Parathyroid adenoma (tissue), 2 donors: ENCODE measurements around the gene EPS8.

ENCODE experiments used
- H2AFZ ChIP-seq: fragments of 300-600 bp; sonication (generic); one replicate; pipeline ENCODE4 v1.7.0; 2017; ENCODE audit warnings: antibody characterized with exemption, mild to moderate bottlenecking
- H3K27ac ChIP-seq: fragments of 300-600 bp; sonication (generic); one replicate; pipeline ENCODE4 v1.7.0; 2017
- H3K27me3 ChIP-seq: fragments of 300-600 bp; sonication (generic); one replicate; pipeline ENCODE4 v1.7.0; 2017; ENCODE audit warnings: low read length; ENCODE audit not compliant: control insufficient read depth, insufficient read depth
- H3K36me3 ChIP-seq: fragments of 300-600 bp; sonication (generic); one replicate; pipeline ENCODE4 v1.7.0; 2017; ENCODE audit warnings: low read length; ENCODE audit not compliant: control insufficient read depth, insufficient read depth
- H3K4me1 ChIP-seq: fragments of 300-600 bp; sonication (generic); one replicate; pipeline ENCODE4 v1.7.0; 2017; ENCODE audit warnings: control low read depth
- H3K4me2 ChIP-seq: fragments of 300-600 bp; sonication (generic); one replicate; pipeline ENCODE4 v1.7.0; 2017; ENCODE audit warnings: low read length
- H3K4me3 ChIP-seq: fragments of 300-600 bp; sonication (generic); one replicate; pipeline ENCODE4 v1.7.0; 2017; ENCODE audit warnings: low read depth, low read length
- H3K79me2 ChIP-seq: fragments of 300-600 bp; sonication (generic); one replicate; pipeline ENCODE4 v1.7.0; 2017; ENCODE audit warnings: control low read depth
- H3K9ac ChIP-seq: fragments of 300-600 bp; sonication (generic); one replicate; pipeline ENCODE4 v1.7.0; 2017; ENCODE audit warnings: mild to moderate bottlenecking
- H3K9me3 ChIP-seq: fragments of 300-600 bp; sonication (generic); one replicate; pipeline ENCODE4 v1.7.0; 2017; ENCODE audit warnings: low read length; ENCODE audit not compliant: control insufficient read depth
- TF ChIP-seq, protein P1 (sequence below): fragments of 300-600 bp; sonication (generic); IDR thresholded peaks from one replicate; pipeline ENCODE4 v1.7.0; 2017; ENCODE audit warnings: antibody characterized with exemption, mild to moderate bottlenecking
- donor health status: primary hyperparathyroidism.

Gene EPS8

DNA sequence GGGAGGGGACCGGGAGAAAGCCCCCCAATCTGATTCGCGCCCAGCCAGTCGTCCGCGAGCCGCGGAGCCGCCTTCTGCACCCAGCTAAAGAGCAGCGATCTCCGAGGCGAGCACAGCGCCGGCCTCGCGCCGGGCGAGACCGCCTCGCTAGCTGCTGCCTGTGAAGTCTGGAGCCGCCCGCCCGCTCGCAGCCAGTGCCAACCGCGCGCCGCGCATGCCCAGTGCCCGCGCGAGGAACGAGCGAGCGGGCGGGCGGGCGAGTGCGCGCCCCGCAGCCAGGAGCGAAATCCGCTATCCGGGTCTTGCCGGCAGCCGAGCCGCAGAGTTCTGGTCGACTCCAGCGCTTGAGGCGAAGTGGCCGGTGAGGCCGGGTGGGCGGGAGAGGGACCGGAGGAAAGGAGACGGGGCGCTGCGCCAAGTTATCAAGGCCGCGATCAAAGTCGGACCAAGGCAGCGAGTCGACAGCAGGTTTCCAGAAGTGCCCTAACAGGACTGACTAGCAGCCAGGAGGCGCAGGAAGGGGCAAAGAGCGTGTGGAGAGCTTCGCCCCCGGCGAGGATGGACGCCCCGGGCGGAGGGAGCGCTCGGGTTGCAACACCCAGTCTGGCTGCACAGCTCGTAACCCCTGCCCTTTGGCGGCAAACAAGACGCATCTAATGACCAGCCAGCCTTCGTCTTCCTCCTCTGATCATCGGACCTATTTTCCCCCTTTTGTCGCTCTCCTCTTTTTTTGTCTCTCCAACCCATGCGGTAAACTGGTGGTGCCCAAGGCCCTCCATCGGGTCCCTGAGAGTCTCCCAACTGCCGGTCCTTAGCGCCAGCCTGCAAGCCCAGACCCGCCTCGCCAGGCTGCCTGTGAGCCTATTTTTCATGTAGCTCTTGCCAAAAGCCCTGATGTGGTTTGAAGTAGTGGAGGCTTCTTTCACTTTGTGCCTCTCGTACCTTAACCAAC lies at the start of gene EPS8:
TSS of gene EPS8 (minus strand) at position 169 of the 952 bp plus-strand sequence. CDS start 106,437 bp downstream, outside the sequence.
- H3K79me2 ChIP-seq = no peaks in the 10 kb centered on the region
- H3K4me2 ChIP-seq = peak within 1 kb of the TSS; percentile 92
- no peaks in the 10 kb centered on the region for H3K36me3 ChIP-seq
- H3K9ac ChIP-seq = peak within 1 kb of the TSS; percentile 12
- TF ChIP-seq, protein P1, sequence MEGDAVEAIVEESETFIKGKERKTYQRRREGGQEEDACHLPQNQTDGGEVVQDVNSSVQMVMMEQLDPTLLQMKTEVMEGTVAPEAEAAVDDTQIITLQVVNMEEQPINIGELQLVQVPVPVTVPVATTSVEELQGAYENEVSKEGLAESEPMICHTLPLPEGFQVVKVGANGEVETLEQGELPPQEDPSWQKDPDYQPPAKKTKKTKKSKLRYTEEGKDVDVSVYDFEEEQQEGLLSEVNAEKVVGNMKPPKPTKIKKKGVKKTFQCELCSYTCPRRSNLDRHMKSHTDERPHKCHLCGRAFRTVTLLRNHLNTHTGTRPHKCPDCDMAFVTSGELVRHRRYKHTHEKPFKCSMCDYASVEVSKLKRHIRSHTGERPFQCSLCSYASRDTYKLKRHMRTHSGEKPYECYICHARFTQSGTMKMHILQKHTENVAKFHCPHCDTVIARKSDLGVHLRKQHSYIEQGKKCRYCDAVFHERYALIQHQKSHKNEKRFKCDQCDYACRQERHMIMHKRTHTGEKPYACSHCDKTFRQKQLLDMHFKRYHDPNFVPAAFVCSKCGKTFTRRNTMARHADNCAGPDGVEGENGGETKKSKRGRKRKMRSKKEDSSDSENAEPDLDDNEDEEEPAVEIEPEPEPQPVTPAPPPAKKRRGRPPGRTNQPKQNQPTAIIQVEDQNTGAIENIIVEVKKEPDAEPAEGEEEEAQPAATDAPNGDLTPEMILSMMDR = peak; percentile 24
- peaks cover 4% of the 10 kb centered on the region for H3K4me1 ChIP-seq
- H3K9me3 ChIP-seq = no peaks in the 10 kb centered on the region
- H3K27me3 ChIP-seq = no peaks in the 10 kb centered on the region
- peak within 1 kb of the TSS; percentile 78 for H3K27ac ChIP-seq
- H3K4me3 ChIP-seq = peak within 1 kb of the TSS; percentile 84
- peak within 1 kb of the TSS; percentile 72 for H2AFZ ChIP-seq

DNA sequence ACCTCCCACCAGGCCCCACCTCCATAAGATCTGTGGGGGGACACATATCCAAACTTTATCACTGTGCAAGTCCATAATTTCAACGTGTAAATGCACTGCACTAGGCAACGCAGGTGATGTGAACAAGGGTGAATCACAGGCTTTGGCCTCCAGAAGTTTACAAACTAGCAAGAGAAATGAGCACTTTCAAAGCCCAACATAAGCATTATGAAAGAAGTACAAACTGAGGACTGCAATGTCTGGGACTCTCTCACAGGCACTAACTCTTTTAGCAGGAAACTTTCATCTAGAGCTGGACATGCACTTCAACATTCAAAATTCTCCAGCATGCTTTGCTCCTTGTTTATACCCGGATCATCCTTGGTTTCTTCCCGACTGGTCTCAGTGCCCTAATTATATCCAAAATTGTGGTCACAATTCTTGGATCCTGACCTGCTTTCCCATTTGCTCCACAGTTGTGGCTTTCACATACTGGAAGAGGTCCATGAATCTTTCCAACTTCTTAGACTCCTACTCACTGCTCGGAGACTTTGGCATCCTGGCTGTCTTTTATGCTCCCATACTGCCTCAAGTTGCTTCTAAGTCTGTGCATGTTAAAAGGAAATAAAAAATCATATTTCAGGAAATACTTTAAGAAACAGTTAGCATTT lies 48.1 kb upstream of the EPS8 start:
- Histone ChIP-seq H3K9me3 (no peaks in the 10 kb centered on the region), H3K36me3 (no peaks in the 10 kb centered on the region), H3K9ac (no peak overlapping the region), H3K27ac (no peak overlapping the region), H3K4me2 (no peak overlapping the region), H3K4me3 (no peak overlapping the region), H3K27me3 (no peaks in the 10 kb centered on the region), H3K79me2 (no peaks in the 10 kb centered on the region), H3K4me1 (no peaks in the 10 kb centered on the region), H2AFZ (no peak overlapping the region)
- TF ChIP-seq, protein P1 = no peak

DNA sequence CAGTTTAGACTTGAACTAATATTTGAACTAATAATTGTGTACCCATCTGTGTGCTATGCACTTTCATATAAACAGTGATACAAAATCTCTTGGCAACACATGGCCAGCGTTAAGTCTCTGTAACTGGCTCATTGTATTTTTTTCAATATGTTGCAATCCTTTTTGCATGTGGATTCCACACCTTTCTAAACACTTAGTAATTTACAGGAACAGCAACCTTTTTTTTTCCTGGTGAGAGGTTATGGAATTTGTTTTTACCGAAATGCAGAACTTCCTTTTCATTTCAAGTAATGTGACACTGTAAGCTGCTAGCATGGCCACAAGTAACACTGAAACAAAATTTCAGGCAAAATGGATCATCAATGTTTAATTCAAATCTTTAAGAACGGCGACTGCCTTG lies 45.4 kb upstream of the EPS8 start:
- H3K9me3 ChIP-seq = no peaks in the 10 kb centered on the region
- H3K27ac ChIP-seq = no peak overlapping the region
- no peak overlapping the region for H3K4me3 ChIP-seq
- H2AFZ ChIP-seq = no peak overlapping the region
- no peaks in the 10 kb centered on the region for H3K4me1 ChIP-seq
- H3K4me2 ChIP-seq = no peak overlapping the region
- no peak overlapping the region for H3K9ac ChIP-seq
- H3K27me3 ChIP-seq = no peaks in the 10 kb centered on the region
- no peaks in the 10 kb centered on the region for H3K36me3 ChIP-seq
- no peaks in the 10 kb centered on the region for H3K79me2 ChIP-seq
- TF ChIP-seq, protein P1 = no peak

DNA sequence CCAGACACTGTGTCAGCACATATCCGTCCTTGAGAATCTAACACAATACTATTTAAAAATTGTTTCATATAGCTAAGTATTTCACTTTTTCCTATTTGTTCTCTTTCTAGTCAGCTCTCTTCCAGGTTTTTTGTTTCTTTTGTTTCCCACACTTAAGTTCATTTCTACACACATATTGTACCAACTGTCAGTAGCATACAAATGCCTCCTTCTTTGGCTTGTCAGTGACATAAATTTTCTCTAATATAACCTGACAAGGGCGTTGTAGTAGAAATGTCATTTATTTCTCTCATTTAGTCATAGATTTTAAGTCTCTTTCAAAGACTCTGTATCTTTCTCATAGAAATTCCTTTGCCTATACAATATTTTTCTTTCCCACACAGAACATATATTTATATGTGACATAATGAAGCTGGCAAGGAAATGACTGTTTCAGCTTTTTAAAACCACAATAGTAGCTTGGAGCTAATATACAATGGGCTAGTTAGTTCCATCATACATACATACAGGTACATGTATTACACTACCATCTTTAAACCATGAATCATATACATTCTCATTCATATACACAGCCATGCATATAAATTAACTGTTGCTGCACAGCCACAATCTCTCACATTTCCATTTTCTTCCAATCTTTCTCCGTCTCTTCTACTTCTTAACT lies 42.3 kb upstream of the EPS8 start:
- no peaks in the 10 kb centered on the region for H3K36me3 ChIP-seq
- H3K9ac ChIP-seq = no peak overlapping the region
- no peaks in the 10 kb centered on the region for H3K4me1 ChIP-seq
- TF ChIP-seq, protein P1 = no peak
- no peak overlapping the region for H3K27ac ChIP-seq
- H3K4me3 ChIP-seq = no peak overlapping the region
- no peak overlapping the region for H3K4me2 ChIP-seq
- H3K27me3 ChIP-seq = no peaks in the 10 kb centered on the region
- H3K9me3 ChIP-seq = no peaks in the 10 kb centered on the region
- H3K79me2 ChIP-seq = no peaks in the 10 kb centered on the region
- H2AFZ ChIP-seq = no peak overlapping the region
